SK-N-SH treated with all-trans-retinoic acid at 6 μM for 48 hours (cell line): ENCODE data around the gene FANCM.

Source experiments
- ARNTL ChIP-seq: fragments of 450-650 bp; formaldehyde crosslinking; IDR thresholded peaks from 2 replicates; pipeline ENCODE4 v1.5.0; 2020; ENCODE audit warnings: low read depth, mild to moderate bottlenecking, moderate library complexity, borderline replicate concordance
- PPARA ChIP-seq: fragments of 250-450 bp; sonication (Bioruptor Pico); IDR thresholded peaks from 2 replicates; pipeline ENCODE4 v1.5.0; 2020; ENCODE audit warnings: mild to moderate bottlenecking, borderline replicate concordance
- ZFP3 ChIP-seq: fragments of 250-450 bp; sonication (Bioruptor Pico); IDR thresholded peaks from 2 replicates; pipeline ENCODE4 v1.5.0; 2020; ENCODE audit warnings: mild to moderate bottlenecking, moderate library complexity
- ZNF565 ChIP-seq: fragments of 450-650 bp; formaldehyde crosslinking; conservative IDR thresholded peaks from 2 replicates; pipeline ENCODE4 v1.5.0; 2020; ENCODE audit warnings: low read depth, mild to moderate bottlenecking, moderate library complexity
- TF ChIP-seq, protein P1 (sequence below): fragments of 250-450 bp; sonication (Bioruptor Pico); IDR thresholded peaks from 2 replicates; pipeline ENCODE4 v1.5.0; 2020; ENCODE audit warnings: mild to moderate bottlenecking, moderate library complexity

DNA sequence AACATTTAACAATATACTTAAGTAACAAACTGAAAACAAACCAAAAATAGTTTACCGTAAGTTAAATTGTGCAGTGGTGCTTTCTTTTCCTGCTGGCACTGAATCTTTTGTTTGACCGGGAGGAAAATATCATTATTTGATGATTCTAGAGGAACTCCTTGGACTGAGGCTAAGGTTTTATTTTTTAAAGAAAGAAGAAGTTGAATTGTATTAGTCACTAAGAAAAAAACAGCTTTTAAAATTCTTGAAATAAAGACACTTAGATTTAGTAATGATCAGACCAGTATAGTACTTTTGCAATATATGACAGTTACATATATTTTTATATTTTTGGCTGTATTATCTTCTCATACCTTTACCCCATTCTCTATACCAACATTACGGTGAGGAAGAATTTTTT, 107.0 kb downstream of the FANCM start:
- TF ChIP-seq, protein P1, sequence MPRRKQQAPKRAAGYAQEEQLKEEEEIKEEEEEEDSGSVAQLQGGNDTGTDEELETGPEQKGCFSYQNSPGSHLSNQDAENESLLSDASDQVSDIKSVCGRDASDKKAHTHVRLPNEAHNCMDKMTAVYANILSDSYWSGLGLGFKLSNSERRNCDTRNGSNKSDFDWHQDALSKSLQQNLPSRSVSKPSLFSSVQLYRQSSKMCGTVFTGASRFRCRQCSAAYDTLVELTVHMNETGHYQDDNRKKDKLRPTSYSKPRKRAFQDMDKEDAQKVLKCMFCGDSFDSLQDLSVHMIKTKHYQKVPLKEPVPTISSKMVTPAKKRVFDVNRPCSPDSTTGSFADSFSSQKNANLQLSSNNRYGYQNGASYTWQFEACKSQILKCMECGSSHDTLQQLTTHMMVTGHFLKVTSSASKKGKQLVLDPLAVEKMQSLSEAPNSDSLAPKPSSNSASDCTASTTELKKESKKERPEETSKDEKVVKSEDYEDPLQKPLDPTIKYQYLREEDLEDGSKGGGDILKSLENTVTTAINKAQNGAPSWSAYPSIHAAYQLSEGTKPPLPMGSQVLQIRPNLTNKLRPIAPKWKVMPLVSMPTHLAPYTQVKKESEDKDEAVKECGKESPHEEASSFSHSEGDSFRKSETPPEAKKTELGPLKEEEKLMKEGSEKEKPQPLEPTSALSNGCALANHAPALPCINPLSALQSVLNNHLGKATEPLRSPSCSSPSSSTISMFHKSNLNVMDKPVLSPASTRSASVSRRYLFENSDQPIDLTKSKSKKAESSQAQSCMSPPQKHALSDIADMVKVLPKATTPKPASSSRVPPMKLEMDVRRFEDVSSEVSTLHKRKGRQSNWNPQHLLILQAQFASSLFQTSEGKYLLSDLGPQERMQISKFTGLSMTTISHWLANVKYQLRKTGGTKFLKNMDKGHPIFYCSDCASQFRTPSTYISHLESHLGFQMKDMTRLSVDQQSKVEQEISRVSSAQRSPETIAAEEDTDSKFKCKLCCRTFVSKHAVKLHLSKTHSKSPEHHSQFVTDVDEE (CRISPR knock-in tag) = no peak
- TF ChIP-seq ARNTL (CRISPR knock-in tag) (no peak), PPARA (CRISPR knock-in tag) (no peak), ZFP3 (CRISPR knock-in tag) (no peak), ZNF565 (no peak)
